HCT116 (cell line): Measurements from ENCODE around the gene PPP4R3A. TPM values are rescaled to one million over a fixed set of nuclear protein-coding genes. Genes with fewer than 3 reads are reported as not detected.

Experiments
- ATAC-seq: fragments of 200-7000 bp; cut with Tn5 transposase; 2 replicates; pipeline ENCODE4 v1.9.1; 2020; ENCODE audit warnings: mild to moderate bottlenecking, moderate library complexity
- BruUV-seq: library from RNA; stranded (reverse); fragments of 400-500 nt; replicated peaks from 2 replicates; lab custom pipeline; 2021; lab: Mats Ljungman, UMichigan
- CTCF ChIA-PET: fragments of 300-600 bp; sonication (Branson Sonifier 250); formaldehyde crosslinking; loops from one replicate; lab custom pipeline; 2021; ENCODE audit warnings: antibody characterized with exemption; lab: Charles Lee
- POLR2A ChIA-PET: fragments of 300-600, 350-600 bp; sonication (Branson Sonifier 250); formaldehyde crosslinking; loops from one replicate; lab custom pipeline; 2021; ENCODE audit warnings: antibody characterized with exemption; lab: Charles Lee
- RAD21 ChIA-PET, 2 experiments: fragments of 300-600 bp; sonication (Branson Sonifier 250); formaldehyde crosslinking; loops; one replicate each; lab custom pipeline; 2023; ENCODE audit warnings: low total read pairs in 2 of 2; ENCODE audit not compliant: uncharacterized antibody in 2 of 2, unreplicated experiment in 2 of 2, low non-redundant PET in 1 of 2; lab: Charles Lee
- DNase-seq: peaks from one replicate; pipeline ENCODE4 v3.0.0-alpha.2; 2010; ENCODE audit warnings: low read depth, low spot score
- H2AFZ ChIP-seq: fragments of 200-600 bp; shearing (Covaris generic), sonication (generic); 2 replicates; pipeline ENCODE4 v1.6.1; 2017; ENCODE audit warnings: low read depth, mixed run types, mixed read lengths, antibody characterized with exemption, low read length; ENCODE audit not compliant: poor library complexity, severe bottlenecking
- H3K27ac ChIP-seq: 2 replicates; pipeline ENCODE4 v1.5.1; 2012; ENCODE audit warnings: low read depth, low read length
- H3K27me3 ChIP-seq: fragments of 200-600 bp; sonication (generic); 2 replicates; pipeline ENCODE4 v1.6.1; 2016; ENCODE audit warnings: mixed run types, low read length, mixed read lengths; ENCODE audit not compliant: insufficient read depth
- H3K36me3 ChIP-seq, 2 experiments: fragments of 200-500 bp in 1 of 2; fragments of 200-600 bp in 1 of 2; sonication (Bioruptor generic) in 1 of 2; sonication (generic) in 1 of 2; 2 replicates each; pipeline versions ENCODE4 v1.5.1 to v1.6.1; 2014 to 2016; ENCODE audit warnings: low read length in 2 of 2, inconsistent platforms in 1 of 2, mixed read lengths in 1 of 2, mixed run types in 1 of 2; ENCODE audit not compliant: insufficient read depth in 2 of 2, control insufficient read depth in 1 of 2
- H3K4me1 ChIP-seq, 2 experiments: fragments of 200-600 bp in 1 of 2; sonication (generic) in 1 of 2; 2 replicates each; pipeline versions ENCODE4 v1.5.1 to v1.6.1; 2012 to 2017; ENCODE audit warnings: low read length in 2 of 2, inconsistent platforms in 1 of 2, mild to moderate bottlenecking in 1 of 2, mixed read lengths in 1 of 2, mixed run types in 1 of 2, moderate library complexity in 1 of 2; ENCODE audit not compliant: insufficient read depth in 2 of 2, control insufficient read depth in 1 of 2
- H3K4me2 ChIP-seq: fragments of 200-600 bp; sonication (generic); 2 replicates; pipeline ENCODE4 v1.6.1; 2017; ENCODE audit warnings: mixed run types, low read length, mixed read lengths
- H3K4me3 ChIP-seq, 2 experiments: fragments of 200-600 bp in 1 of 2; sonication (generic) in 1 of 2; replicated peaks in 1 of 2; 2 replicates each; pipeline ENCODE4 v1.5.1; 2011 to 2016; ENCODE audit warnings: low read length in 2 of 2, control low read depth in 1 of 2, low read depth in 1 of 2, mild to moderate bottlenecking in 1 of 2, mixed read lengths in 1 of 2, mixed run types in 1 of 2
- H3K79me2 ChIP-seq: fragments of 200-600 bp; sonication (generic); 2 replicates; pipeline ENCODE4 v1.6.1; 2017; ENCODE audit warnings: mild to moderate bottlenecking, mixed run types, low read length, moderate library complexity, mixed read lengths; ENCODE audit not compliant: insufficient read depth
- H3K9ac ChIP-seq: fragments of 200-600 bp; sonication (generic); 2 replicates; pipeline ENCODE4 v1.6.1; 2016; ENCODE audit warnings: low read length, mixed read lengths
- H3K9me2 ChIP-seq: fragments of 200-600 bp; sonication (generic), shearing (Covaris generic); 2 replicates; pipeline ENCODE4 v1.6.1; 2017; ENCODE audit warnings: mixed run types, mild to moderate bottlenecking, moderate library complexity; ENCODE audit not compliant: insufficient read depth
- H3K9me3 ChIP-seq, 2 experiments: fragments of 200-500 bp in 1 of 2; fragments of 200-600 bp in 1 of 2; sonication (Bioruptor generic) in 1 of 2; sonication (generic) in 1 of 2; 2 replicates each; pipeline ENCODE4 v1.6.1; 2014 to 2017; ENCODE audit warnings: low read length in 2 of 2, mixed read lengths in 2 of 2, inconsistent platforms in 1 of 2, low read depth in 1 of 2, mild to moderate bottlenecking in 1 of 2, mixed run types in 1 of 2, moderate library complexity in 1 of 2; ENCODE audit not compliant: control insufficient read depth in 1 of 2, insufficient read depth in 1 of 2
- H4K20me1 ChIP-seq: fragments of 200-600 bp; sonication (generic), shearing (Covaris generic); 2 replicates; pipeline ENCODE4 v1.6.1; 2017; ENCODE audit warnings: mixed run types, mild to moderate bottlenecking, moderate library complexity; ENCODE audit not compliant: insufficient read depth
- ATF3 ChIP-seq: IDR thresholded peaks from 2 replicates; pipeline ENCODE4 v1.6.1; 2012
- CEBPB ChIP-seq: IDR thresholded peaks from 2 replicates; pipeline ENCODE4 v1.6.1; 2012; ENCODE audit warnings: low read depth
- CTCF ChIP-seq, 3 experiments: fragments of 200-600 bp in 1 of 3; sonication (generic) in 1 of 3; IDR thresholded peaks in 2 of 3; conservative IDR thresholded peaks in 1 of 3; 2 replicates each; pipeline ENCODE4 v1.5.1; 2012 to 2017; ENCODE audit warnings: low read depth in 2 of 3, low read length in 2 of 3, antibody characterized with exemption in 1 of 3, borderline replicate concordance in 1 of 3, control low read depth in 1 of 3, mild to moderate bottlenecking in 1 of 3, mixed read lengths in 1 of 3, mixed run types in 1 of 3, moderate library complexity in 1 of 3; ENCODE audit not compliant: insufficient read depth in 1 of 3
- EGR1 ChIP-seq: IDR thresholded peaks from 2 replicates; pipeline ENCODE4 v1.6.1; 2012; ENCODE audit warnings: low read depth
- EZH2 ChIP-seq: fragments of 200-600 bp; sonication (generic); IDR thresholded peaks from 2 replicates; pipeline ENCODE4 v1.6.1; 2017; ENCODE audit warnings: antibody characterized with exemption, mixed run types
- EZH2phosphoT487 ChIP-seq: fragments of 200-600 bp; IDR thresholded peaks from 2 replicates; pipeline ENCODE4 v1.6.1; 2018; ENCODE audit warnings: antibody characterized with exemption, borderline replicate concordance
- FOSL1 ChIP-seq: IDR thresholded peaks from 2 replicates; pipeline ENCODE4 v1.6.1; 2012; ENCODE audit warnings: low read depth
- JUND ChIP-seq: IDR thresholded peaks from 2 replicates; pipeline ENCODE4 v1.6.1; 2012
- MAX ChIP-seq: IDR thresholded peaks from 2 replicates; pipeline ENCODE4 v1.6.1; 2012
- POLR2A ChIP-seq: IDR thresholded peaks from 2 replicates; pipeline ENCODE4 v1.7.0; 2011; ENCODE audit warnings: borderline replicate concordance; ENCODE audit not compliant: insufficient read depth, insufficient read length; ENCODE audit errors: extremely low read depth
- POLR2AphosphoS5 ChIP-seq: IDR thresholded peaks from 2 replicates; pipeline ENCODE4 v1.6.1; 2011; ENCODE audit warnings: mild to moderate bottlenecking, low read depth, low read length, moderate library complexity
- RAD21 ChIP-seq: IDR thresholded peaks from 2 replicates; pipeline ENCODE4 v1.6.1; 2012; ENCODE audit warnings: low read depth, mild to moderate bottlenecking
- REST ChIP-seq: IDR thresholded peaks from 2 replicates; pipeline ENCODE4 v1.6.1; 2012; ENCODE audit warnings: low read depth
- SRF ChIP-seq: IDR thresholded peaks from 2 replicates; pipeline ENCODE4 v1.6.1; 2012; ENCODE audit warnings: low read depth
- ZNF274 ChIP-seq: fragments of 200-500 bp; sonication (Bioruptor generic); IDR thresholded peaks from 2 replicates; pipeline ENCODE4 v1.6.1; 2014; ENCODE audit warnings: mild to moderate bottlenecking, low read depth, low read length, inconsistent platforms
- intact Hi-C: fragments of 100-400 bp; cut with micrococcal nuclease; formaldehyde crosslinking; loops from 2 replicates; pipeline ENCODE4 v1.10.0; 2022
- total RNA-seq: library from RNA; stranded (reverse); gene quantifications from one replicate; pipeline ENCODE4 v1.2.1, GENCODE V29; 2021; ENCODE audit not compliant: unreplicated experiment

The PPP4R3A gene
- total RNA-seq, 1 experiment from 2014 or later = 67.7 TPM

- no TSS peak for BruUV-seq
These were observed 85.1 kb downstream of the PPP4R3A start for GRCh38 chr14:91424813-91425530.

More at GRCh38 chr14:91424813-91425530, 85.1 kb downstream of the PPP4R3A start:
- Histone ChIP-seq H3K4me1 (peaks cover 0 to 8% of the 10 kb centered on the region in 2 experiments; a peak in 2 of 4 replicates), H3K9me3 (no peaks in the 10 kb centered on the region), H3K9me2 (no peaks in the 10 kb centered on the region), H3K36me3 (no peaks in the 10 kb centered on the region), H3K9ac (no peak overlapping the region), H3K4me3 (no peak overlapping the region), H2AFZ (no peak overlapping the region), H3K79me2 (no peaks in the 10 kb centered on the region), H3K4me2 (no peak overlapping the region), H4K20me1 (no peaks in the 10 kb centered on the region), H3K27ac (no peak overlapping the region), H3K27me3 (no peaks in the 10 kb centered on the region)
- POLR2A ChIA-PET = no interaction called here
- intact Hi-C loops = no loop called here
- RAD21 ChIA-PET = no interaction called here
- ATAC-seq = no peak
- TF ChIP-seq EZH2phosphoT487 (no peak), EGR1 (no peak), FOSL1 (no peak), JUND (no peak), ZNF274 (no peak), EZH2 (no peak), POLR2A (no peak), POLR2AphosphoS5 (no peak), ATF3 (no peak), CTCF (IDR thresholded peaks at IDR 0.05 in 2 of 3, conservative IDR thresholded peaks at IDR 0.05 in 1 of 3; ENCODE audit: borderline replicate concordance in 1 of 3, insufficient read depth in 1 of 3, low read depth in 2 of 3, low read length in 2 of 3) (no peak), CEBPB (no peak), SRF (no peak), MAX (no peak), RAD21 (no peak), REST (no peak)
- no peak for DNase-seq
- CTCF ChIA-PET = no interaction called here
